NCI-H2029 treated with DMSO at 0.1 percent for 48 hours (cell line): Measurements from ENCODE around the gene NCCRP1.

Experiments used
- DNase-seq: peaks from one replicate; lab custom pipeline; 2025; lab: John Stamatoyannopoulos, UW

Gene NCCRP1

GRCh38 chr19:39165857-39166256 lies 30.9 kb upstream of the NCCRP1 start:
- DNase-seq = no peak

GRCh38 chr19:39166571-39167391 lies 30.0 kb upstream of the NCCRP1 start:
- peak; percentile 19 for DNase-seq

DNA sequence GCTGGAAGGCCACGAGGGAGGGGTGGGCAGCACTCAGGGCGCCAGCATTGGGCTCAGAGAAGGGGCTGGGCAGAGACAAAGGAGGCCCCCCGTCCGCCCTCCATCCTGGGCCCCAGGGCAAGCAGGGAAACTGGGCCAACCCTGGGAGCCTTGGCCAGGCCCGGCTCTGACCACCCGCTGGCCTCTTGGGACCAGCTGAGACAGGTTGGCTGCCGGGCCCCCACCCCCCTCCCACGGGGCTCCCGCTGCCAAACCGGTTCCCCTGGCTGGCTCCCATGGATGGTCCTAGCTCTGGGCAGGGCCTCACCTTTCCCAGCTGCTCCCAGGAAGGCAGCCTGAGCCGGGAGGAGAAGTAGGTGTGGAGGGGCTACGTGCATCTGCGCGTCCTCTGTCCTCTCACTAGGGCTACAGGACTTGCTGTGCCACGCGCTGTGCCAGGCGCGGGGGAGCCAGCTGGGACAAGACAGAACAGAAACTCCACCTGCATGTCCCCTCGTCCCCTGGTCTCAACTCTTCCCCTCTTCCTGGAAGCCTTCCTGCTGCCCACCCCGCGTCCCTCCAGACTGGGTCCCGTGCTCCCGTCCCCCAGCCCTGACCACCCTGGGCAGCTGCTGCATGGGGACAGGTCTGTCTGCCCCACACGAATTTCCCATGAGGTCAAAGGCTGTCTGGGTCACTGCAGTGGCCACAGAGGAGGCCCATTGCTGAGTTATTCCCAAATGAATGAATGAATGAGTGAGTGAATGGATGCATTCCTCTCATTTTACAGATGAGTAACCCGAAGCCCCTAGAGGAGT lies 29.1 kb upstream of the NCCRP1 start:
- no peak for DNase-seq

DNA sequence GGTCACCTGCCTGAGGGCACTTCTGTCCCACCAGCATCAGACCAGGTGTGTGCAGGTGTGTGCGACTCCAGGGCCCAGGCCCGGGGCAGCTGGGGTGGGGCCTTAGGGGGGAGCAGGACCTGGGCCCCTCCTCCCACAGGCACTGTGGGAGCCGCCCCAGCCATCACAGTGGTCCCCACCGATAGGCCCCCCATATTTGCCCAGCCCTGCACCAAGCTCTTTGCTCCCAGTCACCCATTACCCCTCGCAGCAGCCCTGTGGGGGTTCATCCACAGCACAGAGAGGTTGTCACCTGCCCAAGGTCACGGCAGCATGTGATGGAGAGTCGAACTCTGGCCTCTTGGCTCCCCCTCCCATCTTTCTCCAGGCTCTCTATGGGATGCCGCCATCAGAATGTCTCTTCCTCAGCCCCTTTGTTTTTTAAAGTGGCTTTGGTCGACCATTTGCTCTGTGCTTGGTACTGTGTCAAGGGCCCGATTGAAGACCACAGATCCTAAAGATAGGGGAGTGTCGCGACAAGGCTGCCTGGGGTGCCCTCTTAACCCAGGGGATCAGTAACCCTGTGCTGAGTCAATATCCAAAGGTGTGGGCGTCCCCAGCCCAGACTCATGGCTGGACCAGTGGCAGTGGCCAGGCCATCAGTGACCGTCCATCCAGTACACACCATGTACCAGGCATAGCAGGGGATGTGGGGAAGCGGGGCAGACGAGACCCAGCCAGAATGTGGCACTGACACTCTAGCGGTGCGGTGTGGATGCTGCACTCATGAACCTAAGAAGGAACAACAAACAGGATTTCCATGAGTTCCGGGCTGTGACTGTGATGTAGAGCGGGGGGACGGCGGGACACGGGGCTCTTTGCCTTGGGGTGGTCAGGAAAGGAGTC lies 28.3 kb upstream of the NCCRP1 start:
- DNase-seq = no peak

- no peak for DNase-seq
These were observed 27.5 kb upstream of the NCCRP1 start for GRCh38 chr19:39169143-39169810.

DNA sequence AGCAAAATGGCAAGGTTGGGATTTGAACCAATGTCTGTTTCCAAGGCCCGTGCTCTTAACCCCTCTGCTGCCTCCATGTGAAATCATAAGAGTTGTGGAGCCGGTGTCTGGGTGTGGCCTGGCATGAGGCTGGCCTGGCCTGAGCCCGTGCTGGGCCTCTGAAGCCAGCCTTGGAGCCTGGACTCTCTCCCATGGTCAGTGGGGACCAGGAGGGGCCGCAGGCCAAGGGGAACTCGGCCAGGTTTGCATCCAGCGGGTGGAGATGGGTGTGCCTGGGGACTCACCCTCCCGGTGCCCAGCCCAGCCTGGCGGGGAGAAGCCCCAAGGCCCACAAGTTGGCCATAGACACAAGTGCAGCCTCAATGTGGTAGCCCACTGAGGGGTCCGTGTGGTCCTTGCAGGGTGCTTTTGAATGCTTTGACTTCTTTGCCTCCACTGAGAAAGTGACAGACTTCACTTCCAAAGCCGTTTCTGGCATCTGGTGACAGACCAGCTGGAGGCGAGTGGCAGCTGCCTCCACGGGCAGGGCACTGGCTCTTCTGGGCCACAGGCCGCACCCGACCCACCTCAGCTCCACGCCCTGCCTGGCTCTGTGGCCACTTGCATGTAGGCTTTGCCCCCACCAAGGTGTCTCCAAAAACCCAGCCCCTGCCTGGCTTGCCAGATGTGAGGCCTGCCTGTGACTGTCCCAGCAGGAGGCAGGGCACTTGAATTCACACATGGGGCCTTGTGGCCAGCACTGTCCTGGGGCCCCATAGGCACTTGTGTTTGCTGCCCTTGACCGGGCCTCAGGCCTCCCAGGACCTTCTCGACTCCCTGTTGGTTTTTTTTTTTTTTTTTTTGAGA lies 26.2 kb upstream of the NCCRP1 start:
- no peak for DNase-seq

- DNase-seq = no peak
These were observed 25.0 kb upstream of the NCCRP1 start for GRCh38 chr19:39171479-39172465.

DNA sequence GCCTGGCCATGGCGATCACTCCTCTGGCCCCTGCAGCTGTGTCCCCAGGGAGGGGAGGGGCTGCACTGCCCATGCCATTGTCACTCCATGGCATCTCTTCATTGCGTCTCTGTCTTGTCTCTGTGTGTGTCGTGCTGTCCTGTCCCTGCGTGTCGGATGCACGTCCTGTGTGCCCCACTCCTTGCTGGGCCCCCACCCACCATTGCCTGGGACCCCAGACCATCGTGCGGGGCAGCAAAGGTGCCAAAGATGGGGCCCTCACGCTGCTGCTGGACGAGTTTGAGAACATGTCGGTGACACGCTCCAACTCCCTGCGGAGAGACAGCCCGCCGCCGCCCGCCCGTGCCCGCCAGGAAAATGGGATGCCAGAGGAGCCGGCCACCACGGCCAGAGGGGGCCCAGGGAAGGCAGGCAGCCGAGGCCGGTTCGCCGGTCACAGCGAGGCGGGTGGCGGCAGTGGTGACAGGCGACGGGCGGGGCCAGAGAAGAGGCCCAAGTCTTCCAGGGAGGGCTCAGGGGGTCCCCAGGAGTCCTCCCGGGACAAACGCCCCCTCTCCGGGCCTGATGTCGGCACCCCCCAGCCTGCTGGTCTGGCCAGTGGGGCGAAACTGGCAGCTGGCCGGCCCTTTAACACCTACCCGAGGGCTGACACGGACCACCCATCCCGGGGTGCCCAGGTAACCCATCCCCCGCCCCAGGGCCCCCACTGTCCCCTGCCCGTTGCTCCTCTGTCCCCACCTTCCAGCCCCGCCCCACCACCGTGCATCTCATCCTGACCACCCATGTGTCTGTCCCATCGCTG lies 23.9 kb upstream of the NCCRP1 start:
- no peak for DNase-seq

- DNase-seq = no peak
These were observed 23.2 kb upstream of the NCCRP1 start for GRCh38 chr19:39173502-39173991.

- no peak for DNase-seq
These were observed 22.6 kb upstream of the NCCRP1 start for GRCh38 chr19:39174142-39174541.

- no peak for DNase-seq
These were observed 21.9 kb upstream of the NCCRP1 start for GRCh38 chr19:39174558-39175544.

- DNase-seq = no peak
These were observed 21.2 kb upstream of the NCCRP1 start for GRCh38 chr19:39175564-39175963.

GRCh38 chr19:39177110-39177699 lies 19.6 kb upstream of the NCCRP1 start:
- DNase-seq = no peak

- DNase-seq = no peak
These were observed 19.0 kb upstream of the NCCRP1 start for GRCh38 chr19:39177736-39178135.

GRCh38 chr19:39178296-39179006 lies 18.3 kb upstream of the NCCRP1 start:
- no peak for DNase-seq

GRCh38 chr19:39179754-39180153 lies 17.0 kb upstream of the NCCRP1 start:
- DNase-seq = no peak
